ENCODE results near the gene HAUS3. TPM values are rescaled to one million over a fixed set of nuclear protein-coding genes. Genes with fewer than 3 reads are reported as not detected.

HAUS3 gene
- total RNA-seq, 4 donors from 2014 or later: 9.9 to 14.1 (median 11.3) TPM

DNA sequence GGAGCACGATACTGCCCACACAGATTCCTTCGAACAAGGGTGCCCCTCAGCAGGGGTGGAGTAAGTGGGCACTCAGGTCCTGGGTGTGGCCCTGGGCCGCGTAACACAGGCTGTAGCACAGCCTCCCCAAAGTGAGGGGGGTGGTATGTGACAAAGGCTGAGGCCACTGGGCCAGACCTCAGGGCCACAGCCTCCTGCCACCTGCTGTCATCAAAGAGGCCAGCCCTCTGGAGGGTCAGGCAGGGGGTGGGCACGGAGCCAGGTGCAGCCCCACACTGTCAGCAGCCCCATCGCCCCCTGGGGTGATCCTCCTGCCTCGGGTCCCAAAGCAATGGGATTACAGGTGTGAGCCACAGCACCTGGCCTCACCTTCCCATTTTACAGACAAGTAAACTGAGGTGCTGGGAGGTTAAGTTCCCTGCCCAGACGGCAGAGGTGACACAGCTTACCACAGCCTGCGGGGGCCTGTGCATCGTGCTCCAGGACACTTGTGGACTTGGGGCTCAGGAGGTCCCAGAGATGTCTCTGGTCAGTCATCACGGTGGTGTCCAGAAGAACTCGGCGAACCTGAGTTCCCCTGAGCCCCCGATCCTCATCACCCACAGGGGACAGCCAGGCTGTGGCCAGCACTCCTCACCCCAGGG is 47.5 kb upstream of the HAUS3 start:
- Histone ChIP-seq H3K4me3 (no peak overlapping the region), H3K27ac (replicated peaks in 1 of 4) (no peak overlapping the region), H3K36me3 (no peaks in the 10 kb centered on the region), H3K4me1 (peaks cover 0 to 16% (median 7%) of the 10 kb centered on the region in 4 donors), H3K9me3 (no peaks in the 10 kb centered on the region), H3K27me3 (no peaks in the 10 kb centered on the region)
- intact Hi-C loops (cut with DNase I): no loop called here
- no peak for DNase-seq (ENCODE audit: extremely low spot score)
- TF ChIP-seq POLR2A (IDR thresholded peaks at IDR 0.05; ENCODE audit: low read depth): no peak
- no peak for TF ChIP-seq CTCF (IDR thresholded peaks at IDR 0.05)
- TF ChIP-seq POLR2AphosphoS5 (IDR thresholded peaks at IDR 0.05): no peak
- no peak for TF ChIP-seq EP300 (IDR thresholded peaks at IDR 0.05)
- 92% methylated on average over 6 of the region's 14 CpGs for WGBS

DNA sequence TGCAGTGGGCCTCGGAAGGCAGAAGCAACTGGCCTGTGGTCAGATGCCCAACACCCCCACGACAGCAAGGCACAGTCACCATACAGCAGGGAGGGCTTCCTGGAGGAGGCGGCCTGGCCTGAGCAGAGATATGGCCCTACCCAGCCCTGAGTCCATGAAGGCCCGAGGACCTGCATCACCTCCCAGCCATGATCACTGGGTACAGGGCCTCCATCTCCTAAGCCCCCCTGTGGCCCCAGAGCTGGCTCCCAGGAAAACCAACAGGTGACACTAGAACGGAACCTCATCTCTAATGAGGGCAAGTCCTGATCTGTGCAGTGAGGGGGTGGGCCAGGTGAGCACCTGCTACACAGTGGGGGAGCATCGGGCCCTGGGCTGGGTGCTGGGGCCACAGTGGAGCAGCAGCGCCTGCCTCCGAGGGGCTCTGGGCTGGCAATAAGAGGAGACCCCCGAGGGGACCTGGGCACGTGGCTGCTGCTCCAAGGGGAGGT is 46.2 kb upstream of the HAUS3 start:
- no peak overlapping the region for H3K4me3 ChIP-seq
- TF ChIP-seq POLR2A (IDR thresholded peaks at IDR 0.05; ENCODE audit: low read depth) (no peak), CTCF (IDR thresholded peaks at IDR 0.05) (no peak), POLR2AphosphoS5 (IDR thresholded peaks at IDR 0.05) (no peak), EP300 (IDR thresholded peaks at IDR 0.05) (no peak)
- intact Hi-C loops (cut with DNase I): no loop called here
- no peak overlapping the region for H3K27ac ChIP-seq (replicated peaks in 1 of 4)
- peaks cover 0 to 16% (median 7%) of the 10 kb centered on the region in 4 donors for H3K4me1 ChIP-seq
- H3K27me3 ChIP-seq: no peaks in the 10 kb centered on the region
- no peaks in the 10 kb centered on the region for H3K36me3 ChIP-seq
- WGBS: 87% methylated on average over 3 of the region's 10 CpGs
- H3K9me3 ChIP-seq: no peaks in the 10 kb centered on the region
- DNase-seq (ENCODE audit: extremely low spot score): no peak

- Histone ChIP-seq H3K36me3 (no peaks in the 10 kb centered on the region), H3K9me3 (no peaks in the 10 kb centered on the region), H3K27ac (replicated peaks in 1 of 4) (no peak overlapping the region), H3K4me1 (peaks cover 0 to 12% (median 6%) of the 10 kb centered on the region in 4 donors), H3K4me3 (no peak overlapping the region), H3K27me3 (no peaks in the 10 kb centered on the region)
- intact Hi-C loops (cut with DNase I): no loop called here
- DNase-seq (ENCODE audit: extremely low spot score): no peak
- TF ChIP-seq POLR2AphosphoS5 (IDR thresholded peaks at IDR 0.05) (no peak), CTCF (IDR thresholded peaks at IDR 0.05) (no peak), EP300 (IDR thresholded peaks at IDR 0.05) (no peak), POLR2A (IDR thresholded peaks at IDR 0.05; ENCODE audit: low read depth) (no peak)
- 92% methylated on average over 9 of the region's 9 CpGs for WGBS
These were observed 45.6 kb upstream of the HAUS3 start for GRCh38 chr4:2287594-2287915.

GRCh38 chr4:2286904-2287593 is 45.1 kb upstream of the HAUS3 start:
- WGBS: 93% methylated on average over 17 of the region's 19 CpGs
- H3K4me1 ChIP-seq: peaks cover 0 to 8% (median 3%) of the 10 kb centered on the region in 4 donors
- H3K9me3 ChIP-seq: no peaks in the 10 kb centered on the region
- no peaks in the 10 kb centered on the region for H3K27me3 ChIP-seq
- no peaks in the 10 kb centered on the region for H3K36me3 ChIP-seq
- H3K4me3 ChIP-seq: no peak overlapping the region
- intact Hi-C loops (cut with DNase I): no loop called here
- no peak for TF ChIP-seq POLR2A (IDR thresholded peaks at IDR 0.05; ENCODE audit: low read depth)
- TF ChIP-seq CTCF (IDR thresholded peaks at IDR 0.05): no peak
- TF ChIP-seq EP300 (IDR thresholded peaks at IDR 0.05): no peak
- TF ChIP-seq POLR2AphosphoS5 (IDR thresholded peaks at IDR 0.05): no peak
- no peak overlapping the region for H3K27ac ChIP-seq (replicated peaks in 1 of 4)
- DNase-seq (ENCODE audit: extremely low spot score): no peak
